Peyer's patch (tissue), 4 donors: ENCODE data around the gene CALB2. TPM values are rescaled to one million over a fixed set of nuclear protein-coding genes. Genes with fewer than 3 reads are reported as not detected.

Source experiments
- DNase-seq, 3 donors: peaks; one replicate each; pipeline ENCODE4 v3.0.0-alpha.2; 2017 to 2019
- H3K27ac ChIP-seq, 4 donors: fragments of 200-600 bp; sonication (generic); one replicate each; pipeline ENCODE4 v1.5.1; 2016 to 2019
- H3K27me3 ChIP-seq, 2 donors: fragments of 200-600 bp; sonication (generic); one replicate each; pipeline ENCODE4 v1.5.1; 2019
- H3K36me3 ChIP-seq, 3 donors: fragments of 200-600 bp; sonication (generic); one replicate each; pipeline ENCODE4 v1.5.1; 2016 to 2019
- H3K4me1 ChIP-seq, 4 donors: fragments of 200-600 bp; sonication (generic); one replicate each; pipeline ENCODE4 v1.5.1; 2016 to 2019
- H3K4me3 ChIP-seq, 4 donors: fragments of 200-600 bp; sonication (generic); 1 replicate in 3 of 4; 2 replicates in 1 of 4; pipeline ENCODE4 v1.5.1; 2016 to 2019; ENCODE audit warnings: mild to moderate bottlenecking in 1 of 4
- H3K9me3 ChIP-seq, 4 donors: fragments of 200-600 bp; sonication (generic); one replicate each; pipeline ENCODE4 v1.5.1; 2016 to 2019; ENCODE audit warnings: mild to moderate bottlenecking in 1 of 4
- CTCF ChIP-seq, 6 experiments: fragments of 450-650 bp in 4 of 6; fragments of 200-600 bp in 2 of 6; sonication (generic) in 1 of 6; IDR thresholded peaks; one replicate each; pipeline ENCODE4 v1.5.1; 2017 to 2019; ENCODE audit warnings: antibody characterized with exemption in 6 of 6, mild to moderate bottlenecking in 3 of 6, moderate library complexity in 1 of 6
- POLR2A ChIP-seq, 2 donors: fragments of 450-650 bp; IDR thresholded peaks; one replicate each; pipeline ENCODE4 v1.5.1; 2017; ENCODE audit warnings: antibody characterized with exemption in 2 of 2, mild to moderate bottlenecking in 2 of 2, moderate library complexity in 2 of 2
- total RNA-seq, 4 donors: library from RNA; depleted of rRNA; stranded (reverse); fragments of >200 nt; gene quantifications; one replicate each; pipeline ENCODE4 v1.1.0, GENCODE V29; 2016

Gene CALB2
- total RNA-seq, 4 donors from 2014 or later: 2.3 to 5.5 (median 3.6) TPM; not detected in 1

GRCh38 chr16:71430744-71431143, 72.2 kb downstream of the CALB2 start:
- no peaks in the 10 kb centered on the region for H3K27me3 ChIP-seq
- no peaks in the 10 kb centered on the region for H3K9me3 ChIP-seq
- H3K36me3 ChIP-seq: no peaks in the 10 kb centered on the region
- no peak for TF ChIP-seq CTCF (IDR thresholded peaks at IDR 0.05)
- no peak for TF ChIP-seq POLR2A (IDR thresholded peaks at IDR 0.05)
- no peak for DNase-seq
- no peak overlapping the region for H3K27ac ChIP-seq
- H3K4me3 ChIP-seq: no peak overlapping the region
- H3K4me1 ChIP-seq: no peaks in the 10 kb centered on the region

GRCh38 chr16:71431176-71431575, 72.7 kb downstream of the CALB2 start:
- no peak for DNase-seq
- Histone ChIP-seq H3K9me3 (no peaks in the 10 kb centered on the region), H3K4me1 (no peaks in the 10 kb centered on the region), H3K4me3 (no peak overlapping the region), H3K27me3 (no peaks in the 10 kb centered on the region), H3K27ac (no peak overlapping the region), H3K36me3 (no peaks in the 10 kb centered on the region)
- TF ChIP-seq POLR2A (IDR thresholded peaks at IDR 0.05) (no peak), CTCF (IDR thresholded peaks at IDR 0.05) (no peak)

GRCh38 chr16:71431991-71432390, 73.5 kb downstream of the CALB2 start:
- no peaks in the 10 kb centered on the region for H3K27me3 ChIP-seq
- DNase-seq: no peak

GRCh38 chr16:71432906-71433305, 74.4 kb downstream of the CALB2 start:
- no peak overlapping the region for H3K4me3 ChIP-seq
- no peaks in the 10 kb centered on the region for H3K36me3 ChIP-seq
- DNase-seq: no peak
- H3K27ac ChIP-seq: no peak overlapping the region
- no peak for TF ChIP-seq CTCF (IDR thresholded peaks at IDR 0.05)
- TF ChIP-seq POLR2A (IDR thresholded peaks at IDR 0.05): no peak
- no peaks in the 10 kb centered on the region for H3K27me3 ChIP-seq
- H3K9me3 ChIP-seq: no peaks in the 10 kb centered on the region
- H3K4me1 ChIP-seq: no peaks in the 10 kb centered on the region

More at GRCh38 chr16:71431991-71432390, 73.5 kb downstream of the CALB2 start:
- Histone ChIP-seq H3K9me3 (no peaks in the 10 kb centered on the region), H3K4me3 (no peak overlapping the region), H3K4me1 (no peaks in the 10 kb centered on the region), H3K27ac (no peak overlapping the region), H3K36me3 (no peaks in the 10 kb centered on the region)
- no peak for TF ChIP-seq POLR2A (IDR thresholded peaks at IDR 0.05)
- TF ChIP-seq CTCF (IDR thresholded peaks at IDR 0.05): no peak

- Histone ChIP-seq H3K4me1 (no peaks in the 10 kb centered on the region), H3K4me3 (no peak overlapping the region), H3K9me3 (no peaks in the 10 kb centered on the region), H3K36me3 (no peaks in the 10 kb centered on the region), H3K27me3 (no peaks in the 10 kb centered on the region), H3K27ac (no peak overlapping the region)
- TF ChIP-seq CTCF (IDR thresholded peaks at IDR 0.05) (no peak), POLR2A (IDR thresholded peaks at IDR 0.05) (no peak)
- DNase-seq: no peak
Observed at GRCh38 chr16:71436473-71436872, 78.0 kb downstream of the CALB2 start.

GRCh38 chr16:71439523-71439922, 81.0 kb downstream of the CALB2 start:
- no peak for DNase-seq
- no peaks in the 10 kb centered on the region for H3K4me1 ChIP-seq

More at GRCh38 chr16:71439523-71439922, 81.0 kb downstream of the CALB2 start:
- peaks cover 0 to 10% (median 4%) of the 10 kb centered on the region in 4 donors for H3K9me3 ChIP-seq
- TF ChIP-seq POLR2A (IDR thresholded peaks at IDR 0.05) (no peak), CTCF (IDR thresholded peaks at IDR 0.05) (no peak)
- H3K27ac ChIP-seq: no peak overlapping the region
- H3K4me3 ChIP-seq: no peak overlapping the region
- no peaks in the 10 kb centered on the region for H3K27me3 ChIP-seq
- H3K36me3 ChIP-seq: no peaks in the 10 kb centered on the region
